ENCODE results near the gene SPINK5.

DNA sequence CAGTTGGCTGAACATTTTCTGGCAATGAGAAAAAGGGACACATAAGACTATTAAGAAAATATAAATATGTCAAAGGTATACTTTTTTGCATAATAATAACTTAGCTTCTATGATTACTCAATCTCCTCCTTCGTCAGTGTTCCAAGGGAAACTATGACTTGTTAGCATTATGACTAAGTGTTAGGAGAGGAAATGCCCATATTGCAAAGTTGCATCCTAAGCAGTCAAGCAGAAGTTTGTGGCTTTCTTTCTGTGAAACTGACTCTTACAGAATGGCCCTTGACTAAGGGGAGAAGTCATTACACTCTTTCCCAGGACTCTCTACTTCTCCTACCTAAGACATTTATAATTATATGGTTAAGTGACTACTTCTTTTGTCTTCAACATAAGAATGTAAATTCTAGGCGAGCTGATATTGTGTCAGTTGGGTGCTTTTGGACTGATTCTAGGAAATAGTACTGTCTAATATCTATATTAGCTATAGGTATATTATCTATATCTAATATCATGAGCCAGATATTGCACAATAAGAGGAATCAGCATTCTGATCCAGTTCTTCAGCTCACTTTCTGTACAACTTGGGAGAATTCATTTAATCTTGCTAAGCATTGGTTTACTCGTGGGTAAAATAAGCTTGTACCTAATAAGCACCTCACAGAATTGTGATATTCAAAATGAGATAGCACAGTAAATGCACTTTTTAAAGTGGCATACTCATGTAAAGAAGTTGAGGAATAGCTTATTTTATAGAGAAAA is 122.6 kb downstream of the SPINK5 start:
- TF ChIP-seq, protein P1, sequence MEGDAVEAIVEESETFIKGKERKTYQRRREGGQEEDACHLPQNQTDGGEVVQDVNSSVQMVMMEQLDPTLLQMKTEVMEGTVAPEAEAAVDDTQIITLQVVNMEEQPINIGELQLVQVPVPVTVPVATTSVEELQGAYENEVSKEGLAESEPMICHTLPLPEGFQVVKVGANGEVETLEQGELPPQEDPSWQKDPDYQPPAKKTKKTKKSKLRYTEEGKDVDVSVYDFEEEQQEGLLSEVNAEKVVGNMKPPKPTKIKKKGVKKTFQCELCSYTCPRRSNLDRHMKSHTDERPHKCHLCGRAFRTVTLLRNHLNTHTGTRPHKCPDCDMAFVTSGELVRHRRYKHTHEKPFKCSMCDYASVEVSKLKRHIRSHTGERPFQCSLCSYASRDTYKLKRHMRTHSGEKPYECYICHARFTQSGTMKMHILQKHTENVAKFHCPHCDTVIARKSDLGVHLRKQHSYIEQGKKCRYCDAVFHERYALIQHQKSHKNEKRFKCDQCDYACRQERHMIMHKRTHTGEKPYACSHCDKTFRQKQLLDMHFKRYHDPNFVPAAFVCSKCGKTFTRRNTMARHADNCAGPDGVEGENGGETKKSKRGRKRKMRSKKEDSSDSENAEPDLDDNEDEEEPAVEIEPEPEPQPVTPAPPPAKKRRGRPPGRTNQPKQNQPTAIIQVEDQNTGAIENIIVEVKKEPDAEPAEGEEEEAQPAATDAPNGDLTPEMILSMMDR (IDR thresholded peaks at IDR 0.05; ENCODE audit: low read depth, low read length, missing input control): no peak
- TF ChIP-seq TAF1 (conservative IDR thresholded peaks at IDR 0.05) (no peak), NR2F2 (IDR thresholded peaks at IDR 0.05) (no peak), YY1 (IDR thresholded peaks at IDR 0.05) (no peak), RAD21 (IDR thresholded peaks at IDR 0.05) (no peak), JUND (IDR thresholded peaks at IDR 0.05) (peak in 1 of 2 donors; percentile 32), SP1 (IDR thresholded peaks at IDR 0.05) (no peak), RXRA (IDR thresholded peaks at IDR 0.05) (no peak)
- TF ChIP-seq, protein P2, sequence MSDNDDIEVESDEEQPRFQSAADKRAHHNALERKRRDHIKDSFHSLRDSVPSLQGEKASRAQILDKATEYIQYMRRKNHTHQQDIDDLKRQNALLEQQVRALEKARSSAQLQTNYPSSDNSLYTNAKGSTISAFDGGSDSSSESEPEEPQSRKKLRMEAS (IDR thresholded peaks at IDR 0.05): no peak
- TF ChIP-seq, protein P3, sequence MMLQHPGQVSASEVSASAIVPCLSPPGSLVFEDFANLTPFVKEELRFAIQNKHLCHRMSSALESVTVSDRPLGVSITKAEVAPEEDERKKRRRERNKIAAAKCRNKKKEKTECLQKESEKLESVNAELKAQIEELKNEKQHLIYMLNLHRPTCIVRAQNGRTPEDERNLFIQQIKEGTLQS (IDR thresholded peaks at IDR 0.05): no peak
